NCI-H1436 (cell line): ENCODE data around the gene PTGES.

Source experiments
- DNase-seq: peaks from one replicate; lab custom pipeline; 2025; lab: John Stamatoyannopoulos, UW

PTGES gene

GRCh38 chr9:129745200-129745599, 7.6 kb downstream of the PTGES start:
- no peak for DNase-seq

- no peak for DNase-seq
Observed at GRCh38 chr9:129740666-129741464, 12.0 kb downstream of the PTGES start.

- no peak for DNase-seq
Observed at GRCh38 chr9:129740174-129740573, 12.7 kb downstream of the PTGES start.

GRCh38 chr9:129739432-129739831, 13.4 kb downstream of the PTGES start:
- DNase-seq: no peak

GRCh38 chr9:129737479-129738274, 15.2 kb downstream of the PTGES start:
- DNase-seq: peak; percentile 68

GRCh38 chr9:129736334-129736733, 16.5 kb downstream of the PTGES start:
- no peak for DNase-seq

GRCh38 chr9:129735546-129735945, 17.3 kb downstream of the PTGES start:
- DNase-seq: no peak

- DNase-seq: no peak
Observed at GRCh38 chr9:129733632-129733953, 19.2 kb downstream of the PTGES start.

GRCh38 chr9:129732946-129733631, 19.8 kb downstream of the PTGES start:
- no peak for DNase-seq

GRCh38 chr9:129732100-129732499, 20.7 kb downstream of the PTGES start:
- DNase-seq: no peak

- no peak for DNase-seq
Observed at GRCh38 chr9:129731477-129732085, 21.3 kb downstream of the PTGES start.

- DNase-seq: no peak
Observed at GRCh38 chr9:129728744-129729143, 24.1 kb downstream of the PTGES start.

- DNase-seq: peak; percentile 66
Observed at GRCh38 chr9:129726322-129727160, 26.3 kb downstream of the PTGES start.

GRCh38 chr9:129725795-129726251, 27.0 kb downstream of the PTGES start:
- DNase-seq: no peak

GRCh38 chr9:129724456-129725190, 28.2 kb downstream of the PTGES start:
- DNase-seq: no peak

- no peak for DNase-seq
Observed at GRCh38 chr9:129722913-129723312, 29.9 kb downstream of the PTGES start.

- no peak for DNase-seq
Observed at GRCh38 chr9:129720865-129721545, 31.8 kb downstream of the PTGES start.

- no peak for DNase-seq
Observed at GRCh38 chr9:129720181-129720864, 32.5 kb downstream of the PTGES start.

- DNase-seq: no peak
Observed at GRCh38 chr9:129719135-129719534, 33.7 kb downstream of the PTGES start.
